Endothelial cell of umbilical vein (primary cell): ENCODE data around the gene NOD2. TPM values are rescaled to one million over a fixed set of nuclear protein-coding genes. Genes with fewer than 3 reads are reported as not detected.

Source experiments
- BruUV-seq: library from RNA; stranded (reverse); fragments of 400-500 nt; replicated peaks from 2 replicates; lab custom pipeline; 2021; lab: Mats Ljungman, UMichigan
- CTCF ChIA-PET: fragments of 300-600, 350-600 bp; sonication (Branson Sonifier 250); formaldehyde crosslinking; loops from one replicate; lab custom pipeline; 2021; ENCODE audit warnings: antibody characterized with exemption, inconsistent platforms; lab: Charles Lee
- POLR2A ChIA-PET: fragments of 300-600, 350-600 bp; sonication (Branson Sonifier 250); formaldehyde crosslinking; loops from one replicate; lab custom pipeline; 2021; ENCODE audit warnings: antibody characterized with exemption, inconsistent platforms; lab: Charles Lee
- DNase-seq: peaks from one replicate; pipeline ENCODE4 v3.0.0-alpha.2; 2011; ENCODE audit warnings: low read depth, low spot score
- FAIRE-seq: peaks from 2 replicates; lab custom pipeline; 2011; peaks lifted over from hg19 to GRCh38; lab: Jason Lieb, UNC
- H2AFZ ChIP-seq: 2 replicates; pipeline ENCODE4 v1.6.0; 2012; ENCODE audit warnings: low read depth, low read length, control low read depth, inconsistent platforms
- H3K27ac ChIP-seq: 2 replicates; pipeline ENCODE4 v1.5.1; 2011; ENCODE audit warnings: low read depth, mild to moderate bottlenecking, control low read depth, low read length, moderate library complexity; ENCODE audit not compliant: insufficient read depth
- H3K27me3 ChIP-seq, 2 experiments: 2 replicates each; pipeline versions ENCODE4 v1.6.0 to v1.6.1; 2011; ENCODE audit warnings: low read length in 2 of 2, mixed read lengths in 1 of 2; ENCODE audit not compliant: control insufficient read depth in 2 of 2, insufficient read depth in 2 of 2
- H3K36me3 ChIP-seq, 2 experiments: 2 replicates in 1 of 2; 3 replicates in 1 of 2; pipeline ENCODE4 v1.5.1; 2011; ENCODE audit warnings: low read length in 2 of 2, mild to moderate bottlenecking in 1 of 2, moderate library complexity in 1 of 2; ENCODE audit not compliant: control insufficient read depth in 2 of 2, insufficient read depth in 2 of 2; ENCODE audit errors: extremely low read depth in 1 of 2
- H3K4me1 ChIP-seq: 3 replicates; pipeline ENCODE4 v1.5.1; 2011; ENCODE audit warnings: mild to moderate bottlenecking, low read length; ENCODE audit not compliant: control insufficient read depth, insufficient read depth; ENCODE audit errors: extremely low read depth
- H3K4me2 ChIP-seq: 2 replicates; pipeline ENCODE4 v1.6.1; 2011; ENCODE audit warnings: low read length, control low read depth, mixed read lengths; ENCODE audit not compliant: insufficient read depth
- H3K4me3 ChIP-seq, 3 experiments: fragments of 200-600 bp in 1 of 3; sonication (generic), shearing (Covaris generic) in 1 of 3; replicated peaks in 1 of 3; 2 replicates each; pipeline ENCODE4 v1.5.1; 2011 to 2016; ENCODE audit warnings: control low read depth in 3 of 3, low read length in 3 of 3, mild to moderate bottlenecking in 2 of 3, inconsistent platforms in 1 of 3, low read depth in 1 of 3, moderate library complexity in 1 of 3; ENCODE audit not compliant: insufficient read depth in 1 of 3
- H3K79me2 ChIP-seq: 2 replicates; pipeline ENCODE4 v1.6.0; 2012; ENCODE audit warnings: low read length, inconsistent platforms; ENCODE audit not compliant: control insufficient read depth, insufficient read depth
- H3K9ac ChIP-seq: replicated peaks from 2 replicates; pipeline ENCODE3; 2011; ENCODE audit warnings: low read length, control low read depth; ENCODE audit not compliant: insufficient read depth; ENCODE audit errors: extremely low read depth
- H3K9me1 ChIP-seq: replicated peaks from 3 replicates; pipeline ENCODE4 v1.6.0; 2011; ENCODE audit warnings: mild to moderate bottlenecking, low read length; ENCODE audit not compliant: control insufficient read depth, insufficient read depth; ENCODE audit errors: extremely low read depth
- H3K9me3 ChIP-seq: replicated peaks from 2 replicates; pipeline ENCODE4 v1.5.1; 2012; ENCODE audit warnings: low read length, inconsistent platforms; ENCODE audit not compliant: control insufficient read depth, insufficient read depth
- H4K20me1 ChIP-seq: replicated peaks from 2 replicates; pipeline ENCODE3; 2011; ENCODE audit warnings: mild to moderate bottlenecking, low read length; ENCODE audit not compliant: control insufficient read depth, insufficient read depth; ENCODE audit errors: extremely low read depth
- CTCF ChIP-seq, 2 donors: IDR thresholded peaks; 1 replicate in 1 of 2; 2 replicates in 1 of 2; pipeline ENCODE4 v1.5.1; 2011; ENCODE audit warnings: low read length in 2 of 2, mild to moderate bottlenecking in 2 of 2, moderate library complexity in 2 of 2, control low read depth in 1 of 2, inconsistent platforms in 1 of 2, low read depth in 1 of 2; ENCODE audit not compliant: insufficient read depth in 1 of 2; ENCODE audit errors: extremely low read depth in 1 of 2
- EZH2 ChIP-seq: IDR thresholded peaks from 2 replicates; pipeline ENCODE4 v1.6.1; 2012; ENCODE audit warnings: borderline replicate concordance, low read depth, mild to moderate bottlenecking, moderate library complexity, low read length, inconsistent platforms; ENCODE audit not compliant: severe bottlenecking
- FOS ChIP-seq: IDR thresholded peaks from 2 replicates; pipeline ENCODE4 v1.6.1; 2011; ENCODE audit warnings: mild to moderate bottlenecking, low read length, moderate library complexity, borderline replicate concordance; ENCODE audit not compliant: insufficient read depth
- GATA2 ChIP-seq: IDR thresholded peaks from 2 replicates; pipeline ENCODE4 v1.7.0; 2011; ENCODE audit warnings: low read depth, mild to moderate bottlenecking, moderate library complexity, mixed read lengths, low read length; ENCODE audit not compliant: insufficient read length, insufficient read depth
- JUN ChIP-seq: IDR thresholded peaks from 2 replicates; pipeline ENCODE4 v1.6.1; 2011; ENCODE audit warnings: borderline replicate concordance, low read depth; ENCODE audit not compliant: insufficient read length, insufficient read depth
- MAX ChIP-seq: IDR thresholded peaks from 2 replicates; pipeline ENCODE4 v1.6.1; 2011; ENCODE audit not compliant: insufficient read depth, insufficient read length
- MYC ChIP-seq: IDR thresholded peaks from one replicate; pipeline ENCODE4 v1.6.1; 2011; ENCODE audit warnings: mild to moderate bottlenecking, low read depth, low read length
- POLR2A ChIP-seq: IDR thresholded peaks from 2 replicates; pipeline ENCODE4 v1.6.1; 2012; ENCODE audit warnings: low read depth, mild to moderate bottlenecking, control low read depth, low read length
- POLR2AphosphoS5 ChIP-seq: IDR thresholded peaks from 2 replicates; pipeline ENCODE4 v1.6.1; 2012; ENCODE audit warnings: low read depth, mild to moderate bottlenecking, control low read depth, low read length, moderate library complexity; ENCODE audit not compliant: insufficient read depth
- dilution Hi-C: fragments of 300-500 bp; cut with MboI; formaldehyde crosslinking; loops from one replicate; pipeline ENCODE4 v1.15.0; 2019; ENCODE audit warnings: low sequenced_read_pairs; ENCODE audit not compliant: extremely low pct_ligation_motif_present
- intact Hi-C: fragments of 100-400 bp; cut with micrococcal nuclease; formaldehyde crosslinking; loops from one replicate; pipeline ENCODE4 v1.10.0; 2022
- polyA plus RNA-seq, 4 experiments: library from polyadenylated mRNA; depleted of rRNA in 3 of 4; stranded (reverse) in 3 of 4; unstranded in 1 of 4; fragments of >200 nt; gene quantifications; 2 replicates each; pipeline versions ENCODE4 v1.2.1 to v1.2.3, GENCODE V29; 2011 to 2012; ENCODE audit warnings: missing spikeins in 1 of 4
- total RNA-seq: library from RNA; stranded (reverse); gene quantifications from 2 replicates; pipeline ENCODE4 v1.2.3, GENCODE V29; 2021

NOD2 gene
- total and polyA plus RNA-seq, 2 donors (not counting 3 experiments of a cell fraction or from before 2014, with no cell fraction given) = 0.07 to 0.58 TPM

- BruUV-seq = no TSS peak
- no peaks in the 10 kb centered on the region for H3K36me3 ChIP-seq
- dilution Hi-C loops = no loop called here
- H3K4me3 ChIP-seq = no peak overlapping the region
- H3K79me2 ChIP-seq = no peaks in the 10 kb centered on the region
- H3K4me1 ChIP-seq = no peaks in the 10 kb centered on the region
- no peak overlapping the region for H3K27ac ChIP-seq
- H3K9ac ChIP-seq = no peak overlapping the region
- H4K20me1 ChIP-seq = no peaks in the 10 kb centered on the region
- H3K9me3 ChIP-seq = no peaks in the 10 kb centered on the region
- H3K27me3 ChIP-seq = no peaks in the 10 kb centered on the region
- no peak overlapping the region for H3K4me2 ChIP-seq
- no peak overlapping the region for H2AFZ ChIP-seq
- FAIRE-seq (no peak), DNase-seq (no peak)
- intact Hi-C loops = no loop called here
- H3K9me1 ChIP-seq = no peaks in the 10 kb centered on the region
- no peak for TF ChIP-seq MYC
- TF ChIP-seq POLR2AphosphoS5 = no peak
- no peak for TF ChIP-seq FOS
- no peak for TF ChIP-seq MAX
- TF ChIP-seq GATA2 = no peak
- TF ChIP-seq POLR2A = no peak
- no peak for TF ChIP-seq JUN
- TF ChIP-seq EZH2 = no peak
- TF ChIP-seq CTCF (IDR thresholded peaks at IDR 0.05; ENCODE audit: extremely low read depth in 1 of 2, insufficient read depth in 1 of 2, low read depth in 1 of 2, low read length in 2 of 2) = no peak
- ChIA-PET CTCF (no interaction called here), POLR2A (no interaction called here)
Measured at GRCh38 chr16:50712956-50713355, 19.6 kb downstream of the NOD2 start.
